ENCODE measurements around the gene NFIC.

The NFIC gene

DNA sequence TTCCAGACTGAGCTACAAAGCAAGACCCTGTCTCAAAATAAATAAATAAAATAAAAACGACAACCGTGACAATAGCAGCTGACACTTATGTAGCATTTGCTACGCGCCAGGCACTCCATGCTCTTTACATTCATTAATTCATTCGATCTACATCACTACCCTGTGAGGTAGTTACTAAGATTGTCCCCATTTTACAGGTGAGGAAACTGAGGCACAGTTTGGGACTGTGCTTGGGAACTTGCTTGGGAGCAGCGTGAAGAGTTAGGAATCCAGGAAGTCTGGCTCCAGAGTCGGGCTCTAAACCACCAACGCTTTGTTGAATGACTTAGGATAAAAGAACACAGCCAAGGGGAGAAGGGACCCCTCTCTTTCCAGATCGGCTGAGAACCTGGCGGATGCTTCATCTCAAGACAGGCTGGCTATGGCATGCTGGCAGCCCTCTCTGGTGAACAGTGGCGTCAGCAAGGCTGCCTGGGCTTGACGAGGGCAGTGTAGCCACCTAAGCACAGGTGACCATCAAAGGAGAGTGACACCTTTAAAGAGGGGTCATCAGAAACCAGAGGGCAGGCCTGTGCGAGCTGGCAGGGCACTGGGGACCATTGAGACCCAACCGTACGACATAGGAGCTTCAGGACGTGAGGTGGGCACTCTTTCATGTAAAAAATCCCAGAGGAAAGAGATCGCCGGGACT lies 133.5 kb downstream of the NFIC start:
- POLR2A ChIA-PET (ENCODE audit: low non-redundant PET), result no interaction called here

DNA sequence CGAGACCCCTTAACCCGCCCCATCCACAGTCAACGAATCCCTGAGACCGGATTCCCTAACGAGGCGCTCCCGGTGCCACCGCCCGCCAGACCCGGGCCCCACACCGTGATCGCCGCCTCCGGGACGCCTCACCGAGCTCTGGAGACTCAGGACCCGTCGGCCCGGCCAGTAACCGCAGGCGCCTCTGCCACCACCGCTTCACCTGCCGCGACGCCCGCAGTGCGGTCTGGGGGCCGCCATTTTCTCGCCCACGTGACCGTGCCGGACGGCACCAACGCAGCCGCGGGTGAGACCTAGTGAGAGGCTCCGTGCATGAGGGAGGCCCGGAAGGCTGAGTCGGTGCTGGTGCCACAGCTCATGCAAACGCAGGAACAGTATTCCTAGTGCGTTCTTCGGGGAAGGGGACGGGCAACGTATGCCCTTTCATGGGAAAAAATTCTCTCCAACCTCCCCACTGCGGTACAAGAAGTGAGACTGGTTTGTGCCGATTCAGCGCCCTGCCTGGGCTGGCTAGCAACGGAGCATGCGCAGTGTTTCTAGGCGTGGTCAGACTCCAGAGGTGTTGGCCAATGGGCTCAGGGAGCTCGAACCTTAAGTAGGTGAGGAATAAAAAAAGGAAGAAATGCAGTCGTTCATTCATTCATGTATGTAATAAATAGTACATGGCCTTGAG lies 134.2 kb downstream of the NFIC start, which contains the start of gene DOHH:
TSS of gene DOHH (minus strand) at position 246 of the 673 bp plus-strand sequence. CDS start 3,860 bp downstream, outside the sequence.
- POLR2A ChIA-PET (ENCODE audit: low non-redundant PET), result no interaction called here
- peak; percentile 93 for DNase-seq (ENCODE audit: low spot score)
- H3K27ac ChIP-seq, result peak within 1 kb of the TSS; percentile 88
- CTCF ChIA-PET, result interaction anchor here (1.5 kb wide), 1 partner anchor 16 kb away, joined by 5 read pairs; no protein-coding TSS in a partner anchor
- TF ChIP-seq, protein P1, sequence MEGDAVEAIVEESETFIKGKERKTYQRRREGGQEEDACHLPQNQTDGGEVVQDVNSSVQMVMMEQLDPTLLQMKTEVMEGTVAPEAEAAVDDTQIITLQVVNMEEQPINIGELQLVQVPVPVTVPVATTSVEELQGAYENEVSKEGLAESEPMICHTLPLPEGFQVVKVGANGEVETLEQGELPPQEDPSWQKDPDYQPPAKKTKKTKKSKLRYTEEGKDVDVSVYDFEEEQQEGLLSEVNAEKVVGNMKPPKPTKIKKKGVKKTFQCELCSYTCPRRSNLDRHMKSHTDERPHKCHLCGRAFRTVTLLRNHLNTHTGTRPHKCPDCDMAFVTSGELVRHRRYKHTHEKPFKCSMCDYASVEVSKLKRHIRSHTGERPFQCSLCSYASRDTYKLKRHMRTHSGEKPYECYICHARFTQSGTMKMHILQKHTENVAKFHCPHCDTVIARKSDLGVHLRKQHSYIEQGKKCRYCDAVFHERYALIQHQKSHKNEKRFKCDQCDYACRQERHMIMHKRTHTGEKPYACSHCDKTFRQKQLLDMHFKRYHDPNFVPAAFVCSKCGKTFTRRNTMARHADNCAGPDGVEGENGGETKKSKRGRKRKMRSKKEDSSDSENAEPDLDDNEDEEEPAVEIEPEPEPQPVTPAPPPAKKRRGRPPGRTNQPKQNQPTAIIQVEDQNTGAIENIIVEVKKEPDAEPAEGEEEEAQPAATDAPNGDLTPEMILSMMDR (conservative IDR thresholded peaks at IDR 0.05; ENCODE audit: low read depth), result no peak

More for the DNA sequence above, 133.5 kb downstream of the NFIC start:
- TF ChIP-seq, protein P1 (conservative IDR thresholded peaks at IDR 0.05; ENCODE audit: low read depth), result no peak
- peak overlapping the region; percentile 88 for H3K27ac ChIP-seq
- DNase-seq (ENCODE audit: low spot score), result no peak
- CTCF ChIA-PET, result interaction anchor here (1.5 kb wide), 1 partner anchor 15 kb away, joined by 5 read pairs; no protein-coding TSS in a partner anchor

DNA sequence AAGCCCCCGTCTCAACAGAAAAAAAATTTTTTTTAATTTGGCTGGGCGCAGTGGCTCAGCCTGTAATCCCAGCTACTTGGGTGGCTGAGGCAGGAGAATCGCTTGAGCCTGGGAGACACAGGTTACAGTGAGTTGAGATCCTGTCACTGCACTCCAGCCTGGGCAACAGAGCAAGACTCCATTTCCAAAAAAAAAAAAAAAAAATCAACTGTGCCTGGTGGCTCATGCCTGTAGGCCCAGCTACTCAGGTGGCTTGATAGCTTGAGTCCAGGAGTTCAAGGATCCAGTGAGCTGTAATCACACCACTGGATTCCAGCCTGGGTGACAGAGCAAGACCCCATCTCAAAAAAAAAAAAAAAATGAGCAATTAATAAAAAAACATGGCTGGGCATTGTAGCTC lies 135.4 kb downstream of the NFIC start:
- TF ChIP-seq, protein P1 (conservative IDR thresholded peaks at IDR 0.05; ENCODE audit: low read depth), result no peak
- no peak for DNase-seq (ENCODE audit: low spot score)
- POLR2A ChIA-PET (ENCODE audit: low non-redundant PET), result no interaction called here
- peak overlapping the region; percentile 88 for H3K27ac ChIP-seq
- CTCF ChIA-PET, result no interaction called here

DNA sequence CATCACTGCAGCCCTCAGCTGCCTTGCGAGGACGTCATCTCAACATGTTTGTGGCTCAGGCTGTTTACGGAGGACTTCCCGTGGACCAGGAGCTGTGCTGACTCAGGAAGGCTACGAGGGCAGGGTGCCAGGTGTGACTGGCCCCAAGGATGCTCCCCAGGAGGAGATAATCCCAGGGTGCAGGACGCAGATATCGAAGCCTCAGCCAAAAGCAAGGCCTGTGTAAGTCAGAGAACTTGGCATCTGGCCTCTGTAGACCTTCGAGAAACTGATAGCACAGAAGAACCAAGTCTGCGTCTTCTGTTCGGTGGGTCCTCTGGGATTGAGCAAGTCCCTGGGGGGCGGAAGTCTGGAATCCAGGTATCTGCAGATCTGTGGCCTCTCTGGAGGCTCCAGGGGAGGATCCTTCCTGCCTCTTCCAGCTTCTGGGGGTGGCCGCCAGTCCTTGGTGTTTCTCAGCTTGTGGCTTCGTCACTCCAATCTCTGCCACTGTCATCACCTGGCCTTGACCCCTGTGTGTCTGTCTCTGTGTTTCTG lies 136.7 kb downstream of the NFIC start:
- ChIA-PET CTCF (interaction anchor here (0.6 to 0.7 kb wide), 4 partner anchors 31 to 697 kb away, joined by 3 to 4 read pairs (median 4); no protein-coding TSS in a partner anchor), POLR2A (ENCODE audit: low non-redundant PET) (no interaction called here)
- no peak for DNase-seq (ENCODE audit: low spot score)
- TF ChIP-seq, protein P1 (conservative IDR thresholded peaks at IDR 0.05; ENCODE audit: low read depth), result no peak
- peak overlapping the region; percentile 31 for H3K27ac ChIP-seq

DNA sequence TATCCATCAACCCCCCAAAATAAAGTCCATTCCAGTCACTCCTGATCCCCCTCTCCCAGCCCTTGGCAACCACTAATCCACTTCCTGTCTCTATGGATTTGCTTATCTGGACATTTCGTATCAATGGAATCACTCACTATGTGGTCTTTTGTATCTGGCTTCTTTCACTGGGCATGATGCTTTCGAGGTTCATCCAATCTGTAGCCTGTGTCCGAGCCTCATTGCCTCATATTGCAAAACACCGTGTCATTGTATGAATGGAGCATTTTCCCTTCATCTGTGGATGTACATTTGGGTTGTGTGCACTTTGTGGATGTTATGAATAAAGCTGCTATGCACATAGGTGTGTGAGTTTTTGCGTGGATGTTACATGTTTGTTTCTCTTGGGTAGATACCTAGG lies 138.4 kb downstream of the NFIC start:
- peak overlapping the region; percentile 91 for H3K27ac ChIP-seq
- ChIA-PET CTCF (no interaction called here), POLR2A (ENCODE audit: low non-redundant PET) (no interaction called here)
- no peak for DNase-seq (ENCODE audit: low spot score)
- TF ChIP-seq, protein P1 (conservative IDR thresholded peaks at IDR 0.05; ENCODE audit: low read depth), result no peak

DNA sequence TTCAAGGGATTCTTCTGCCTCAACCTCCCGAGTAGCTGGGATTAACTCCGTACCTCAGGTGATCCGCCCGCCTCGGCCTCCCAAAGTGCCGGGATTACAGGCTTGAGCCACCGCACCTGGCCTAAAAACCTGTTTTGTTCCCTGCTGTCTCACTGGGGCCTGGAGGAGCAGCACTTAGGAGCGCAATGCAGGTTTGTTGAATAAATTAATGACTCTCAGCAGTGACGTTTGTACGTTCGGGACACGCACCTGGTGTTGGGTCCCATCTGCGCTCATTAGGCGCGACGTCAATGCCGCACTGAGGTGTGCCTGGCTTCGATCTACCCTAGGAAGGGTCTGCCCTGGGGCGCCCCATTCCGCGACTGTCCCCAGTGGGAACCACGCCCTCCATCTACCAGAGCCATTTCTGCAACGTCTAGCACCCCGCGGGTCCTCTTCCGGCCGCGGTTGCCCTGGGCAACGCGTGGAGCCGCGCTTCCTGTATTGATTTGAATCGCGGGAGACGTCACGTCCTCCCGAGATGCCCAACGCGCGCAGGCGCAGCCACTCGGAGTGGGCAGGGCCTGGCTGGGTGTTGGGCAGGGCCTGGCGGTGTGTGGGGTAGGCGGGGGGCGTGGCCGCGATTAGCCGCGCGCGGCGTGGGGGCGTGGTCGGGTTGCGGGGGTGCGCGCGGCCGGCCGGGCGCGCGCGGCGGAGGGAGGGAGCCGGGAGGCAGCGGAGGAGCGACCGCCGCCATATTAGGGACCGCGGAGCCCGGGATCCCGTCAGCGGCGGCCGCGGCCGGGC lies 139.4 kb downstream of the NFIC start, which contains the start of gene FZR1:
TSS of gene FZR1 (plus strand) at position 714 of the 786 bp plus-strand sequence. CDS start 16,679 bp downstream, outside the sequence.
- POLR2A ChIA-PET (ENCODE audit: low non-redundant PET), result no interaction called here
- peak within 1 kb of the TSS; percentile 91 for H3K27ac ChIP-seq
- CTCF ChIA-PET, result interaction anchor here (0.6 to 0.7 kb wide), 2 partner anchors 320 to 895 kb away, joined by 3 read pairs; partner anchors contain the start of gene NCLN
- DNase-seq (ENCODE audit: low spot score), result peak; percentile 95
- TF ChIP-seq, protein P1 (conservative IDR thresholded peaks at IDR 0.05; ENCODE audit: low read depth), result no peak

All from RWPE1 (cell line).